Thoracic aorta (tissue), 2 donors: ENCODE results near the gene SMCO2. TPM values are rescaled to one million over a fixed set of nuclear protein-coding genes. Genes with fewer than 3 reads are reported as not detected.
A peak's percentile ranks its signal among the peaks of the same experiment; 100 is the strongest.
"Not testable (repeated sequence)": the region's sequence is repeated elsewhere in the genome, so short reads cannot be mapped to it uniquely, and the experiment has no call there.

Source experiments
- ATAC-seq: fragments of 150-250 bp; one replicate; pipeline ENCODE4 v1.8.0; 2017; ENCODE audit warnings: low read depth; ENCODE audit not compliant: insufficient number of reproducible peaks, low FRiP score
- DNase-seq: peaks from one replicate; pipeline ENCODE4 v3.0.0-alpha.2; 2020; ENCODE audit warnings: low spot score
- H3K27ac ChIP-seq, 2 donors: fragments of 200-600 bp; sonication (generic); 1 replicate in 1 of 2; 2 replicates in 1 of 2; pipeline ENCODE4 v1.5.1; 2016; ENCODE audit warnings: mild to moderate bottlenecking in 2 of 2, moderate library complexity in 2 of 2
- H3K27me3 ChIP-seq: fragments of 200-600 bp; sonication (generic); replicated peaks from 2 replicates; pipeline ENCODE4 v1.6.0; 2016; ENCODE audit warnings: mild to moderate bottlenecking; ENCODE audit not compliant: insufficient read depth
- H3K36me3 ChIP-seq: fragments of 200-600 bp; sonication (generic); one replicate; pipeline ENCODE4 v1.5.1; 2016
- H3K4me1 ChIP-seq, 2 donors: fragments of 200-600 bp; sonication (generic); 1 replicate in 1 of 2; 2 replicates in 1 of 2; pipeline versions ENCODE4 v1.5.1 to v1.6.0; 2016; ENCODE audit warnings: low read depth in 2 of 2, mild to moderate bottlenecking in 1 of 2; ENCODE audit not compliant: control insufficient read depth in 1 of 2
- H3K4me3 ChIP-seq: fragments of 200-600 bp; sonication (generic); 2 replicates; pipeline ENCODE4 v1.5.1; 2016; ENCODE audit warnings: mild to moderate bottlenecking
- H3K9me3 ChIP-seq: fragments of 200-600 bp; sonication (generic); 2 replicates; pipeline ENCODE4 v1.5.1; 2016
- total RNA-seq, 2 donors: library from RNA; depleted of rRNA; stranded (reverse); fragments of >200 nt; gene quantifications; one replicate each; pipeline versions ENCODE4 v1.1.0 to v1.2.3, GENCODE V29; 2016
- TF ChIP-seq, protein P1 (sequence below): fragments of 200-600 bp; sonication (generic); IDR thresholded peaks from one replicate; pipeline ENCODE4 v1.5.1; 2019; ENCODE audit warnings: antibody characterized with exemption

The SMCO2 gene
- total RNA-seq, 2 donors from 2014 or later, result not detected

DNA sequence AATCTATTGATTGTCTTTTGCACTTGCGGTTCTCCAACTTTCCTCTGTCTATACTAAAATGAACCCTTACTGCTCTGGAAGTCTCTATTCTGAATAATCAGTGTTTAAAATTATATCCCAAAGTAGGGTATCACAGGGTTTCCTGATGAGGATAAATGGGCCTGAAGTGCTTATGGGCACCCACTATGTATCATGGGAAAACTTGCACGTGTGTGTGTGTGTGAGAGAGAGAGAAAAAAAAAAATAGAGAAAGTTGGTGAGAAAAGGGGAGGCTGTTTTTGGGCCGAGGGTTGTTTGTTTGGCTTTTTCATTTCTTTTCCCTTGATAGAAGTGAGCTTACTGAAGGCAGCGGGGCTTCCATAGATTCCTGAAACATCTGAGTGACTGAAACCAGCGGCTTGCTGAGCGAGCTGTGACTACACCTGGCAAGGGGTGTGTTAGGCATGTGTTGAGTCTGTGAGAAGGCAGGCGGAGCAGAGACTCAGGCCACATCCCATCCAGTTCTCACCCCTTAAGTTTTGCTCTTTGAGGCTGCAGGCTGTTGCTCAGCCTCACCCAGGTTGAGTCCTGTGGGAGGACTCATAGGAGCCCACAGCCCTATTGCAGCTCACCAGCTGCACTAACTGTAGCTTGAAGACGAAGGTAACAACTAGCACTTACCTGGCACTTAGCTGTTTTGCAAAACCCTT, 94.6 kb downstream of the SMCO2 start:
- ATAC-seq (no peak), DNase-seq (no peak)
- Histone ChIP-seq H3K9me3 (no peaks in the 10 kb centered on the region), H3K27ac (peak overlapping the region in 1 of 2 donors; percentile 58), H3K4me3 (no peak overlapping the region), H3K4me1 (peaks cover 49 to 81% of the 10 kb centered on the region in 2 donors), H3K27me3 (no peaks in the 10 kb centered on the region), H3K36me3 (no peaks in the 10 kb centered on the region)
- TF ChIP-seq, protein P1, sequence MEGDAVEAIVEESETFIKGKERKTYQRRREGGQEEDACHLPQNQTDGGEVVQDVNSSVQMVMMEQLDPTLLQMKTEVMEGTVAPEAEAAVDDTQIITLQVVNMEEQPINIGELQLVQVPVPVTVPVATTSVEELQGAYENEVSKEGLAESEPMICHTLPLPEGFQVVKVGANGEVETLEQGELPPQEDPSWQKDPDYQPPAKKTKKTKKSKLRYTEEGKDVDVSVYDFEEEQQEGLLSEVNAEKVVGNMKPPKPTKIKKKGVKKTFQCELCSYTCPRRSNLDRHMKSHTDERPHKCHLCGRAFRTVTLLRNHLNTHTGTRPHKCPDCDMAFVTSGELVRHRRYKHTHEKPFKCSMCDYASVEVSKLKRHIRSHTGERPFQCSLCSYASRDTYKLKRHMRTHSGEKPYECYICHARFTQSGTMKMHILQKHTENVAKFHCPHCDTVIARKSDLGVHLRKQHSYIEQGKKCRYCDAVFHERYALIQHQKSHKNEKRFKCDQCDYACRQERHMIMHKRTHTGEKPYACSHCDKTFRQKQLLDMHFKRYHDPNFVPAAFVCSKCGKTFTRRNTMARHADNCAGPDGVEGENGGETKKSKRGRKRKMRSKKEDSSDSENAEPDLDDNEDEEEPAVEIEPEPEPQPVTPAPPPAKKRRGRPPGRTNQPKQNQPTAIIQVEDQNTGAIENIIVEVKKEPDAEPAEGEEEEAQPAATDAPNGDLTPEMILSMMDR, result no peak

- TF ChIP-seq, protein P1, result no peak
- peak overlapping the region; percentile 38 for H3K4me3 ChIP-seq
- H3K36me3 ChIP-seq, result no peaks in the 10 kb centered on the region
- no peaks in the 10 kb centered on the region for H3K9me3 ChIP-seq
- ATAC-seq (no peak), DNase-seq (no peak)
- H3K4me1 ChIP-seq, result peaks cover 49 to 86% of the 10 kb centered on the region in 2 donors
- peak overlapping the region in 1 of 2 donors; percentile 58 for H3K27ac ChIP-seq
- no peaks in the 10 kb centered on the region for H3K27me3 ChIP-seq
These were observed 96.1 kb downstream of the SMCO2 start for GRCh38 chr12:27542628-27543027.

DNA sequence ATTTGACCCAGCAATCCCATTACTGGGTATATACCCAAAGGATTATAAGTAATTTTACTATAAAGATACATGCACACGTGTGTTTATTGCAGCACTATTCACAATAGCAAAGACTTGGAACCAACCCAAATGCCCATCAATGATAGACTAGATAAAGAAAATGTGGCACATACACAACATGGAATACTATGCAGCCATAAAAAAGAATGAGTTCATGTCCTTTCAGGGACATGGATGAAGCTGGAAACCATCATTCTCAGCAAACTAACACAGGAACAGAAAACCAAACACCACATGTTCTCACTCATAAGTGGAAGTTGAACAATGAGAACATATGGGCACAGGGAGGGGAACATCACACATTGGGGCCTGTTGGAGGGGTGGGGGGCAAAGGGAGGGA, 98.3 kb downstream of the SMCO2 start:
- H3K9me3 ChIP-seq, DNase-seq, H3K36me3 ChIP-seq, H3K4me3 ChIP-seq, ATAC-seq, H3K27me3 ChIP-seq: not testable (repeated sequence)
- Histone ChIP-seq H3K27ac (peak overlapping the region in 1 of 2 donors; percentile 60), H3K4me1 (peaks cover 49 to 87% of the 10 kb centered on the region in 2 donors)

- peak overlapping the region; percentile 21 for H3K4me3 ChIP-seq
- no peak for ATAC-seq
- TF ChIP-seq, protein P1, result no peak
- H3K4me1 ChIP-seq, result peaks cover 57 to 87% of the 10 kb centered on the region in 2 donors
- H3K27me3 ChIP-seq, result no peaks in the 10 kb centered on the region
- no peak for DNase-seq
- H3K36me3 ChIP-seq, result no peaks in the 10 kb centered on the region
- H3K9me3 ChIP-seq, result no peaks in the 10 kb centered on the region
- peak overlapping the region; percentile 19 to 60 for H3K27ac ChIP-seq
These were observed 99.1 kb downstream of the SMCO2 start for GRCh38 chr12:27545665-27546064.

- Histone ChIP-seq H3K9me3 (no peaks in the 10 kb centered on the region), H3K27me3 (no peaks in the 10 kb centered on the region), H3K4me3 (no peak overlapping the region), H3K36me3 (no peaks in the 10 kb centered on the region), H3K4me1 (peaks cover 59 to 83% of the 10 kb centered on the region in 2 donors), H3K27ac (peak overlapping the region; percentile 4 to 27)
- TF ChIP-seq, protein P1, result no peak
- DNase-seq (no peak), ATAC-seq (no peak)
These were observed 101.1 kb downstream of the SMCO2 start for GRCh38 chr12:27547592-27547991.
